ENCODE measurements around the gene RNGTT. TPM values are rescaled to one million over a fixed set of nuclear protein-coding genes. Genes with fewer than 3 reads are reported as not detected.
"Not testable (repeated sequence)": the region's sequence is repeated elsewhere in the genome, so short reads cannot be mapped to it uniquely, and the experiment has no call there.

Gene RNGTT
- total RNA-seq, 1 donor from 2014 or later: 9.1 TPM

DNA sequence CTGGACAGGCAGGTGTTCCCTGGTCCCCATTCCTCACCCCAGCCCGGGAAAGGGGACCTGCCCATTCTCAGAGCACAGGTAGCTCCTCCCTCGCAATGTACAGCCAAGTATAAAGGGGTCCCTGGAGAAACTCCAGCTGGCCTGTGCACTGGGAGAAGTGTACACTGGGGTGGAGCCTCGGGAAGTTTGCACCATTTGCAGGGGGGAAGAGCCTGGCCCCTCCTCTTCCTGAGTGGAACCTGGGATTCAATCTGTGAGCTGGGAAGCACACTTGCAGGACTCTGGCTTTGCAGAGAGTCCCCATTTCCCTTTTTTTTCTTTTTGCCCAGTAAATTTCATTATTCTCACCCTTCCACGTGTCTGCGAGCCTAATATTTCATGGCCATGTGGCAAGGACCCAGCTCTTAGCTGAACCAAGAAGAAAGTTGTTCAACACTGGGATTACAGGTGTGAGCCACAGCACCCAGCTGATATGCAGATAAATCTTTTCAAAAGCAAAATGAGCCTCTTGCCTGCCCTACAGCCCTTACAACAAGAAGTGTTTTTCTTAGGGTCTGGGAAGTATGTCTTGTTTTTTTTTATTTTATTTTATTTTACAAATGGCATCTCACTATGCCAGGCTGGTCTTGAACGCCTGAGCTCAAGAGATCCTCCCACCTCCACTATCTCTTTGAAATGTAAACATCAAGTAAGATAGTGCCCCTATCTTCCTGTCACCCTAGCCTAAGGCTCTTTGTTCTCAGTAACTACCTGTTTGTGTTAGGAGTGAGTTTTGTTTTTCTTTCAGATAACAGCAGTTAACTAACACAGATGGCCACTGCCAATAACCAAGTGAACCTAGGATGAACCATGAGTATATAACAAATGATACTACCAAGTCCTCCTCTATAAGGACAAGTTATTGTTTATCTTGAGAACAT, 9.3 kb upstream of the RNGTT start:
- no peak for DNase-seq (ENCODE audit: low spot score)

- DNase-seq (ENCODE audit: low spot score): no peak
These were observed 6.9 kb upstream of the RNGTT start for GRCh38 chr6:88970301-88970700.

DNA sequence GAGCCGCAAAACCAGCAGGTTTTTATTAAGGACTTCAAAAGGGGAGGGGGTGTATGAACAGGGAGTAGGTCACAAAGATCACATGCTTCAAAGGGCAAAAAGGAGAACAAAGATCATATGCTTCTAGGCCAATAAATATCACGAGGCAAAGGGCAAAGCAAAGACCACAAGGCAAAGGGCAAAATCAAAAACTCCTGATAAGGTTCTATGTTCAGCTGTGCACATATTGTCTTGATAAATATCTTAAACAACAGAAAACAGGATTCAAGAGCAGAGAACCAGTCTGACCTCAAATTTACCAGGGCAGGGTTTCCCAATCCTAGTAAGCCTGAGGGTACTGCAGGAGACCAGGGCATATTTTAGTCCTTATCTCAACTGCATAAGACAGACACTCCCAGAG, 5.8 kb upstream of the RNGTT start:
- not testable (repeated sequence) for DNase-seq (ENCODE audit: low spot score)

DNA sequence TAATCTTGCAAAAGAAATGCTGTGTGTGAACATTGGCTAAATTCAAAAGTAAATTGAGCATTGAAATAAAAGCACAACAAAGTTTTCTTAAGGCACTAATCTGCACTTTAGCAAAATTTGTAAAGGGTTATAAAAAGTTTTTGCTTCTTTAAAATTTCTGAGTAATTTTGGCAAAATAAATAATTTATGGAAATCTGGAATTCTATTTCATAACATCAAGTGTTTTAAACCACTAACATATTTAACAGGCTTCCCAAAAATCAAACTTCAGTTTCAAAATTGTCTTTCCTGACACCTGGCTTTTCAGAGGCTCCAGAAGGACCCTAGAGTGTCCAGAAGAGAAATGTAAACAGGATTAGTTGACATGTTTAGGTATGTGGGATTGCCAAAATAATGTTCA, 4.5 kb upstream of the RNGTT start:
- no peak for DNase-seq (ENCODE audit: low spot score)

- no peak for DNase-seq (ENCODE audit: low spot score)
These were observed 2.3 kb upstream of the RNGTT start for GRCh38 chr6:88965691-88966090.

DNA sequence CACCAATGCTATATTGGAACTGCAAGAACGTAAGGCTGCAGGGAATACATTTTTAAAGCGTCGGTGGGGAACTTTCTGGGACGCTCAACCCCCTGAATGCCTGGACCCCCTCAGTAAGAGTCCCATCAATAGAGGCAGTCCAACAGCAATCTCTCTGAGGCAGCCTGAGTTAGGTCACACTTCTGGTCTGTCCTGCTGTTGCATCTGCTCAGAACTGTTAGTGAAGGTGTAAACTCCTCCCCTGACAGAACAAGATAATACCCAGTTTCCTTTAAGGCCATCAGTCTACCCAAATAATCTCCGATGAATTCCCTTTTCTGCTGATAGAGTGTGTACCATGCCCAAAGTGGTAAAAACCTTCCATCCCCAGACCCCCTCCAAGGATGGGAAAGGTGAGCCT, 1.1 kb upstream of the RNGTT start:
- DNase-seq (ENCODE audit: low spot score): no peak

DNA sequence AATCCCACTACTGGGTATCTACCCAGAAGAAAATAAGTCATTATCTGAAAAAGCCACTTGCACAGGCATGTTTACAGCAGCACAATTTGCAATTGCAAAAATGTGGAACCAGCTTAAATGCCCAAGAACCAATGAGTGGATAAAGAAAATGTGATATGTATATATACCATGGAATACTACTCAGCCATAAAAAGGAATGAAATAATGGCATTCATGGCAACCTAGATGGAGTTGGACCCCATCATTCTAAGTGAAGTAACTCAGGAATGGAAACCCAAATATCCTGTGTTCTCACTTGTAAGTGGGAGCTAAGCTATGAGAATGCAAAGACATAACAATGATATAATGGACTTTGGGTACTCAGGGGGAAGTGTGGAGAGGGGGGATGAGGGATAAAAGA, 4.6 kb downstream of the RNGTT start:
- DNase-seq (ENCODE audit: low spot score): no peak

GRCh38 chr6:88953550-88954386, 9.7 kb downstream of the RNGTT start:
- no peak for DNase-seq (ENCODE audit: low spot score)

DNA sequence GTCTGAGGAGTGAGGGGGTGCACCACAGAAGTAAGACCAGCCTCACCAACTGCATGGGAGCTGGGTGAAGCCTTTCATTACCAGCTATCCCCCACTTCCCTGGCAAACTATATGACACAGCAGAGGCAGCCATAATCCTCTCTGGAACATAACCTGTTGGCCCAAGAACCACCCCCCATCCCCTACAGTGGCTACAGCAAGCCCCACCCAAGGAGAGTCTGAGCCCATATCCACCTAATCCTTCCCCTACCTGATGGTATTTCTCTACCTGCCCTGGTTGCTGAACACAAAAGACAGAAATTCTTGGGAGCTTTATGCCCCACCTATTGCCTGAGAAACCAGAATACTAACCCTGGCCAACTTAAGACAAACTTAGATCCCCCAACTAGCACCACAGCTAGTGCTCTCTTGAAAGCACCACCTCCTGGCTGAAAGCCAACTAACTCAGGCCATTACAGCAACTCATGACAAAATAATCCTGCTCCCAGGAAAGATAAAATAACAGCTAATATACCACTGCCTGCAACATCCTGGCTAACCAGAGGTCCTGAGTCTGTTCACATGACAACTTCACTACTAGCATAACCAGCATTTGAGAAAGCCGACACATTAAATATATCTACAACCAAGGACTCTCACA, 11.2 kb downstream of the RNGTT start:
- no peak for DNase-seq (ENCODE audit: low spot score)

DNA sequence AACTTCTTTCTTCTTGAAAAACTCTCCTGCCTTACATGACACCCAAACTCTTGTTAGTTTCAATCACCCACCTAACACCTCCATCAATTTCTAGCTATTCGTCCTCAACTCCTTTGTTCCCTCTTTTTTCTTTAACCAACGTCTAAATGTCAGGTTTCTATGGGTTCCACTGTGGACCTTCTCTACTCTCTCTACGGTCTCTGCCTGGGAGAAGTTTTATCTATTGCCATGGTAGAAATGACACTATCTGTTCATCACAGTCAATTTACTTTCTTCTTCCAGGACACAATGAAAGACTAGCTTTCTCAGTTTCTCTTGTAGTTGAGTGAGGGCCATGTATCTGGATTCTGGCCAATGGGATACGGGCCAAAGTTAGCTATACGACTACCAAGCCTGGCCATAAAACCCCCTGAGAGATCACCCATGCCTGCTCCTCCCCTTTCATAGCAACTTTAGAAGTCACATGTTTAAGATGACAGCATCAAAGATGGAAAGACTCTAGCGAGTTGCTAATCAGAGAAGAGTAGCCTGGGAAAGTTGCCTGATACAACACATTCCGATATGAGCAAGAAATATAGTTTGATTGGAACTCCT, 17.9 kb downstream of the RNGTT start:
- DNase-seq (ENCODE audit: low spot score): no peak

GRCh38 chr6:88933521-88933920, 29.9 kb downstream of the RNGTT start:
- no peak for DNase-seq (ENCODE audit: low spot score)

DNA sequence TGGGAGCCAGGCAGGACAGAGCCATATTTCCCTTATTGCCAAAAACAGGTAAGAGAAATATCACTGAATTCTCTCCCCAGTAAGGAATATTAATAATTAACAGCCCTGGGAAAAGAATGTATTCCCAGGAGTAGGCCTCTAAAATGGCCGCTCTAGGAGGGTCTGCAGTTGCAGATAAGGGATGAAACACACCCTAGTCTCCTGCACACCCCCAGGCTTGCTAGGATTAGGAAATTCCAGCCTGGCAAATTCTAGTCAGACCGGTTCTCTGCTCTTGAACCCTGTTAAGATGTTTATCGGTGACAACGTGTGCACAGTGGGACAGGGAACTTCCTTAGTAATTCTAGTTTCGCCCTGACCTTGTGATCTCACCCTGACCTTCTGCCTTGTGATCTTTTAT, 31.4 kb downstream of the RNGTT start:
- not testable (repeated sequence) for DNase-seq (ENCODE audit: low spot score)

- no peak for DNase-seq (ENCODE audit: low spot score)
These were observed 40.5 kb downstream of the RNGTT start for GRCh38 chr6:88922775-88923548.

DNA sequence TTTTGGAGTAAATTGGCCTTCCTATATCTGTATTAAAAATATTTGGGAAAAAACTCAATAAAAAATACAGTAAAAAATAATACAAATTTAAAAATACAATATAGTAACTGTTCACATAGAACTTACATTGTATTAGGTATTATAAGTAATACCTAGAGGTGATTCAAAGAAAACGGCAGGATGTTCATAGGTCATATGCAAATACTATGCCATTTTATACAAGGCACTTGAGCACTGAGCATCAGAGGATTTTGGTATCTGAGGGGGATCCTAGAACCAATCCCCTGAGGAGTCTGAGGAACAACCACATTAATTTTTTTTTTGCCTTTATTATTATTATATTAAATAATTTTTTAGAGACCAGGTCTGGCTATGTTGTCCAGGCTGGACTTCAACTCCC, 41.7 kb downstream of the RNGTT start:
- DNase-seq (ENCODE audit: low spot score): no peak

GRCh38 chr6:88920774-88921733, 42.4 kb downstream of the RNGTT start:
- DNase-seq (ENCODE audit: low spot score): no peak

GRCh38 chr6:88920088-88920487, 43.3 kb downstream of the RNGTT start:
- DNase-seq (ENCODE audit: low spot score): no peak

GRCh38 chr6:88919032-88919431, 44.4 kb downstream of the RNGTT start:
- no peak for DNase-seq (ENCODE audit: low spot score)

DNA sequence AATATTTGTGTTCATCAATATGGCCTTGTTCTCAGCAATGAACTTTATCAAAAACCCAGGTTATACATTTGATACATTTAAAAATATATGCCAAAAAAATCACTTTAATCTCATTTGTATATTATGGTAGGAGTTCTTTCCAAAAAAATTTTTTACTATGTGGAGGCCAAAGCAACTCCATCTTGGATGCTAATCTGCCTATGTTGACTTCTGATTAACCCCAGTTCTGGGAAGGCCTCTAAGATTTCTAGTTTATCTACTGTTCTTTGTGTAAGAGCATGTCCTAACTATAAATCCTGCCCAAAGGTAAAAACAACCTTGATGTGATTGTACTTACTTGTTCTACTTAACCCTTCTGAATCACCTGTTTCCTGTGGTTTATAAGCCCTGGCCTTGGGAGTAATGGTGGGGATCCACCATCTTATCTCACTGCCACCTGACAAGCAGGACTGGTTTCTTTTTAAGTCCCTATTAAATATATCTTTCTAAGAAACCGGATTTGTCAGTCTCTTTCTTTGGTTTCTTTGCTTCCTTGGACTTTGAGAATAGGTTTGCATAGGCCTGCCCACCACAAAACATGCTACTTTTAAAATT, 46.7 kb downstream of the RNGTT start:
- no peak for DNase-seq (ENCODE audit: low spot score)

DNA sequence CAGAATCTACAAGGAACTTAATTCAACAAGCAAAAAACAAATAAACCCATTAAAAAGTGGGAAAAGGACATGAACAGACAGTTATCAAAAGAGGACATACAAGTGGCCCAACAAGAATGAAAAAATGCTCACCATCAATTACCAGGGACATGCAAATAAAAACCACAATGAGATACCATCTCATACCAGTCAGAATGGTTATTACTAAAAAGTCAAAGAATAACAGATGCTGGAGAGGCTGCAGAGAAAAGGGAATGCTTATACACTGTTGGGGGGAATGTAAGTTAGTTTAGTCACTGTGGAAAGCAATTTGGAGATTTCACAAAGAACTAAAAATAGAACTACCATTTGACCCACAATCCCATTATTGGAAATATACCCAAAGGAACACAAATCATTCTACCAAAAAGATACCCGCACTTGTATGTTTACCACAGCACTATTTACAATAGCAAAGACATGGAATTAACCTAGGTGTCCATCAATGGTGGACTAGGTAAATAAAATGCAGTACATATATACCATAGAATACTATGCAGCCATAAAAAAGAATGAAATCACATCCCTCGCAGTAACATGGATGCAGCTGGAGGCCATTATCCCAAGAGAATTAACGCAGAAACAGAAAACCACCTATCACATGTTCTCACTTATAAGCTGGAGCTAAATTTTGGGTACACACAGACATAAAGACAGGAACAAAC, 48.4 kb downstream of the RNGTT start:
- DNase-seq (ENCODE audit: low spot score): no peak
